22Rv1 (cell line): ENCODE measurements around the gene GALNS.

Source experiments
- CTCF ChIP-seq: fragments of 450-650 bp; IDR thresholded peaks from 2 replicates; pipeline ENCODE4 v1.5.1; 2017; ENCODE audit warnings: mild to moderate bottlenecking
- ZFX ChIP-seq: fragments of 450-650 bp; IDR thresholded peaks from 2 replicates; pipeline ENCODE4 v1.6.1; 2017; ENCODE audit warnings: antibody characterized with exemption, borderline replicate concordance

GRCh38 chr16:88799569-88800276, 57.0 kb downstream of the GALNS start:
- no peak for TF ChIP-seq CTCF
- TF ChIP-seq ZFX, result no peak
